Measurements from ENCODE around the gene SERPINB12. TPM values are rescaled to one million over a fixed set of nuclear protein-coding genes. Genes with fewer than 3 reads are reported as not detected.

Gene SERPINB12
- total RNA-seq, 4 donors from 2014 or later, result not detected

DNA sequence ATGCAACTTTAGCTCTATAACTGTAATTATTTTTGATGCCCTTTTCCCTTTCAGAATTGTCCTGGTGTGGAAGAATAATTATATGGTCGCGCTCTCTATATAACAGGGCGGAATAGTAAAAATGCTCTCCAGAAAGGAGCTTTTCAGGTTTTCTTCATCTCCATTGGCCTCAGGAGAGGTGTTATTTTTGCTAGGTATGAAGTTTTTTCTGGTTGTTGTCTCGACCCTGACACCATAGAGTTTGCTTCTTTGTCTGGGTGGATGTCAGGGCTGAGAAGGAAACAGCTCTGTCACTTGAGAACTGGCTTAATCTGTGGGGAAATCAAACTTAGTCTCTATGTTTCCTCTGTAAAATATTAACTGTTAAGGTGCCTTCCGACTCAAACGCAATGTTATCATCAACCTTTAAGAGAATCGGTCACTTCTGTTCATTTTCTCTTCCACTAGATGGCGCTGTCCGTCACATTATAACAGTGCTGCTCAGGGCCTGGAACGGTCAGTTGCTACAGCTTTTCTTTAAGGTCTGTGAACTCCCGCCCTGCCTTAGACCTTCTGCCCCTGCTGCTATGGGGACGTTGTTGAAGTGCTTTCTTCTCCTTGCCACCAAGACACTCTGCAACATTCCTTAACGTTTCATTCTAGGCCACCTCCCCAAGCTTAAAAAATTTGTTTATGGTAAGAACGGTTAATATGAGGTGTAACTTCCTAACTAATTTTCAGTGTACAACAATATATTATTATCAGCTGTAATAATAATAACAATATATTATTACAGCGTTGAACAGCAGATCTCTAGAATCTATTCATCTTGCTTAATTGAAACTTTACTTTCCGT, 23.8 kb upstream of the SERPINB12 start:
- Histone ChIP-seq H3K27me3 (no peaks in the 10 kb centered on the region), H3K4me1 (no peaks in the 10 kb centered on the region), H3K4me3 (replicated peaks in 1 of 3) (no peak overlapping the region), H3K9me3 (no peaks in the 10 kb centered on the region), H3K27ac (no peak overlapping the region), H3K36me3 (no peaks in the 10 kb centered on the region)
- WGBS, 2 donors, result 23 to 24% methylated on average over 16 of the region's 16 CpGs
- TF ChIP-seq POLR2A (IDR thresholded peaks at IDR 0.05), result no peak
- TF ChIP-seq, protein P1, sequence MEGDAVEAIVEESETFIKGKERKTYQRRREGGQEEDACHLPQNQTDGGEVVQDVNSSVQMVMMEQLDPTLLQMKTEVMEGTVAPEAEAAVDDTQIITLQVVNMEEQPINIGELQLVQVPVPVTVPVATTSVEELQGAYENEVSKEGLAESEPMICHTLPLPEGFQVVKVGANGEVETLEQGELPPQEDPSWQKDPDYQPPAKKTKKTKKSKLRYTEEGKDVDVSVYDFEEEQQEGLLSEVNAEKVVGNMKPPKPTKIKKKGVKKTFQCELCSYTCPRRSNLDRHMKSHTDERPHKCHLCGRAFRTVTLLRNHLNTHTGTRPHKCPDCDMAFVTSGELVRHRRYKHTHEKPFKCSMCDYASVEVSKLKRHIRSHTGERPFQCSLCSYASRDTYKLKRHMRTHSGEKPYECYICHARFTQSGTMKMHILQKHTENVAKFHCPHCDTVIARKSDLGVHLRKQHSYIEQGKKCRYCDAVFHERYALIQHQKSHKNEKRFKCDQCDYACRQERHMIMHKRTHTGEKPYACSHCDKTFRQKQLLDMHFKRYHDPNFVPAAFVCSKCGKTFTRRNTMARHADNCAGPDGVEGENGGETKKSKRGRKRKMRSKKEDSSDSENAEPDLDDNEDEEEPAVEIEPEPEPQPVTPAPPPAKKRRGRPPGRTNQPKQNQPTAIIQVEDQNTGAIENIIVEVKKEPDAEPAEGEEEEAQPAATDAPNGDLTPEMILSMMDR (IDR thresholded peaks at IDR 0.05), result peak; percentile 43 to 77 (median 67)
- DNase-seq, result peak; percentile 49 to 57
- intact Hi-C loops (cut with DNase I), result loop anchor here (5.0 kb wide), 1 partner anchor 329 kb away; no protein-coding TSS in a partner anchor

DNA sequence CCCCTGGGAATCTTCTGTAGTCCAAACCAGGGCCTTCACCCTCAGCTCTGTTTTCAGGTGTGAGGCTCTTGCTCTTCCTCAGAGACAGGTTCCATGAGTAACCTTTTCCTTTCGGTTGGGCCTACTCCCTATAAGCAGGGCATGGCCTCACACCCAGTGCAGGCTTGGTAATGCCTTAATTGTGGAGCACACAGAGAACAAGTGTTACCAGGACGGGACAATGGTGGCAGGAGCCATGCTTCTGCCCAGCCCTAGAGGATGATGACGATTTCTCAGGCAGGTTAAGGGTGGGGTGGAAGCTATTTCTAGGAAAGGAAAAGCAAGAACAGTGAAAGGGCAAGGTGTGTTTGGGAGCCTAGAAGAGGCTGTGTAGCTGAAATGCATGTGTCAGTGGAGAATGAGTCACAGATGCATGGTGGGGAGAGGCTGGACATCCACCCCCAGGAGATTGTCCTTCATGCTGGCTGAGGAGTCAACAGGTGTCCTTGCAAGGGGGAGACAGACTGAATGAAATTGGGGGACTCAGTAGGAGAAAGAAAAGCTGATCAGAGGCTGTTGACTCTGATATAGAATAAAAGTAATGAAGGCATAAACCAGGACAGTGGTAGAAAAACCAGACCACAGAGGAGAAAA, 22.0 kb upstream of the SERPINB12 start:
- Histone ChIP-seq H3K27me3 (no peaks in the 10 kb centered on the region), H3K9me3 (no peaks in the 10 kb centered on the region), H3K27ac (no peak overlapping the region), H3K36me3 (no peaks in the 10 kb centered on the region), H3K4me1 (no peaks in the 10 kb centered on the region), H3K4me3 (replicated peaks in 1 of 3) (no peak overlapping the region)
- intact Hi-C loops (cut with DNase I), result no loop called here
- no peak for DNase-seq
- no peak for TF ChIP-seq POLR2A (IDR thresholded peaks at IDR 0.05)
- 84 to 90% methylated on average over 3 of the region's 3 CpGs for WGBS, 2 donors

DNA sequence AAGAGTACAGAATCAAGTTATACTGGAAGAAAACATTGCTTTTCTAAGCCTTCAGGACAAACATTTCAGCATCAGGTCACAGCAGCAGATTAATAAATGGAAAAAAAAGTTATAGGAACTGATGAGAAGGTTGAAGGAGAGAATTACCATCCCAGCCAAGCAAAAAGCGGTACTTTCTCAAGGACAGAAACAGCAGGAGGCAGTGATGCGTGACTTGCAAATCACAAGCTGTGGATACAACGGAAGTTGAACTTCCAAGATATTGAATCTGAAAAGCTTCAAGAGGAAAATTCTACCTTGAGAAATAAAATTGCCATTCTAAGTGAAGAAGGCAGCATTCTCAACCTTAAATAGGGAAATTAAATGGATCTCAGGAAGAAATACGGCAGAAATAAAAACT, 18.5 kb upstream of the SERPINB12 start:
- no peaks in the 10 kb centered on the region for H3K9me3 ChIP-seq
- no peaks in the 10 kb centered on the region for H3K27me3 ChIP-seq
- H3K4me3 ChIP-seq (replicated peaks in 1 of 3), result no peak overlapping the region
- intact Hi-C loops (cut with DNase I), result no loop called here
- no peak overlapping the region for H3K27ac ChIP-seq
- 32 to 34% methylated on average over 4 of the region's 4 CpGs for WGBS, 2 donors
- TF ChIP-seq, protein P1 (IDR thresholded peaks at IDR 0.05), result no peak
- no peak for TF ChIP-seq POLR2A (IDR thresholded peaks at IDR 0.05)
- peak; percentile 29 to 41 for DNase-seq
- no peaks in the 10 kb centered on the region for H3K36me3 ChIP-seq
- no peaks in the 10 kb centered on the region for H3K4me1 ChIP-seq

- H3K9me3 ChIP-seq, result no peaks in the 10 kb centered on the region
- H3K4me1 ChIP-seq, result no peaks in the 10 kb centered on the region
- no peak for DNase-seq
- TF ChIP-seq, protein P1 (IDR thresholded peaks at IDR 0.05), result no peak
- TF ChIP-seq POLR2A (IDR thresholded peaks at IDR 0.05), result no peak
- intact Hi-C loops (cut with DNase I), result no loop called here
- no peak overlapping the region for H3K27ac ChIP-seq
- H3K27me3 ChIP-seq, result no peaks in the 10 kb centered on the region
- H3K4me3 ChIP-seq (replicated peaks in 1 of 3), result no peak overlapping the region
- H3K36me3 ChIP-seq, result no peaks in the 10 kb centered on the region
These were observed 14.9 kb upstream of the SERPINB12 start for GRCh38 chr18:63527251-63527650.

- 69 to 77% methylated on average over 5 of the region's 5 CpGs for WGBS, 2 donors
- H3K4me3 ChIP-seq (replicated peaks in 1 of 3), result no peak overlapping the region
- no peaks in the 10 kb centered on the region for H3K4me1 ChIP-seq
These were observed 13.2 kb upstream of the SERPINB12 start for GRCh38 chr18:63528863-63529492.

More at GRCh38 chr18:63528863-63529492, 13.2 kb upstream of the SERPINB12 start:
- H3K36me3 ChIP-seq, result no peaks in the 10 kb centered on the region
- no peaks in the 10 kb centered on the region for H3K9me3 ChIP-seq
- no peak for DNase-seq
- H3K27me3 ChIP-seq, result no peaks in the 10 kb centered on the region
- intact Hi-C loops (cut with DNase I), result no loop called here
- H3K27ac ChIP-seq, result no peak overlapping the region
- TF ChIP-seq POLR2A (IDR thresholded peaks at IDR 0.05), result no peak
- TF ChIP-seq, protein P1 (IDR thresholded peaks at IDR 0.05), result no peak
